Skeletal muscle satellite cell (primary cell): ENCODE results near the gene MRPL52.
"Not testable (repeated sequence)": the region's sequence is repeated elsewhere in the genome, so short reads cannot be mapped to it uniquely, and the experiment has no call there.

Source experiments
- H3K27me3 ChIP-seq: 2 replicates; pipeline ENCODE4 v1.7.0; 2013; ENCODE audit warnings: low read length; ENCODE audit not compliant: control insufficient read depth, insufficient read depth
- H3K36me3 ChIP-seq: 2 replicates; pipeline ENCODE4 v1.7.0; 2013; ENCODE audit warnings: mild to moderate bottlenecking, control low read depth, low read length; ENCODE audit not compliant: insufficient read depth
- H3K4me1 ChIP-seq: 2 replicates; pipeline ENCODE4 v1.7.0; 2013; ENCODE audit warnings: low read length; ENCODE audit not compliant: control insufficient read depth, insufficient read depth
- H3K4me2 ChIP-seq: 2 replicates; pipeline ENCODE4 v1.7.0; 2013; ENCODE audit warnings: mild to moderate bottlenecking, low read length
- H3K4me3 ChIP-seq: 2 replicates; pipeline ENCODE4 v1.7.0; 2013; ENCODE audit warnings: low read length
- H3K9ac ChIP-seq: 2 replicates; pipeline ENCODE4 v1.7.0; 2013; ENCODE audit warnings: mild to moderate bottlenecking, low read depth, low read length, moderate library complexity
- H3K9me3 ChIP-seq: replicated peaks from 2 replicates; pipeline ENCODE4 v1.7.0; 2013; ENCODE audit warnings: mild to moderate bottlenecking, control low read depth, low read length

MRPL52 gene

GRCh38 chr14:22797017-22797917, 32.4 kb upstream of the MRPL52 start:
- Histone ChIP-seq H3K36me3 (no peaks in the 10 kb centered on the region), H3K4me3 (no peak overlapping the region), H3K9me3 (no peaks in the 10 kb centered on the region), H3K4me2 (no peak overlapping the region), H3K9ac (no peak overlapping the region), H3K4me1 (no peaks in the 10 kb centered on the region), H3K27me3 (peaks cover 45% of the 10 kb centered on the region)

- Histone ChIP-seq H3K36me3 (no peaks in the 10 kb centered on the region), H3K9ac (no peak overlapping the region), H3K4me3 (no peak overlapping the region), H3K4me1 (no peaks in the 10 kb centered on the region), H3K27me3 (peaks cover 47% of the 10 kb centered on the region), H3K9me3 (no peaks in the 10 kb centered on the region), H3K4me2 (no peak overlapping the region)
These were observed 31.2 kb upstream of the MRPL52 start for GRCh38 chr14:22798528-22798927.

- no peak overlapping the region for H3K4me3 ChIP-seq
- H3K9me3 ChIP-seq = no peaks in the 10 kb centered on the region
- H3K27me3 ChIP-seq = peaks cover 40% of the 10 kb centered on the region
- H3K4me2 ChIP-seq = no peak overlapping the region
- H3K4me1 ChIP-seq = no peaks in the 10 kb centered on the region
- no peak overlapping the region for H3K9ac ChIP-seq
- H3K36me3 ChIP-seq = no peaks in the 10 kb centered on the region
These were observed 29.3 kb upstream of the MRPL52 start for GRCh38 chr14:22800346-22800745.

- H3K27me3 ChIP-seq = peaks cover 29% of the 10 kb centered on the region
- H3K9me3 ChIP-seq = no peaks in the 10 kb centered on the region
- H3K4me3 ChIP-seq = no peak overlapping the region
- H3K4me1 ChIP-seq = no peaks in the 10 kb centered on the region
- no peaks in the 10 kb centered on the region for H3K36me3 ChIP-seq
- no peak overlapping the region for H3K4me2 ChIP-seq
- H3K9ac ChIP-seq = no peak overlapping the region
These were observed 28.0 kb upstream of the MRPL52 start for GRCh38 chr14:22801716-22802115.

GRCh38 chr14:22802860-22803686, 26.6 kb upstream of the MRPL52 start:
- no peaks in the 10 kb centered on the region for H3K36me3 ChIP-seq
- H3K4me3 ChIP-seq = no peak overlapping the region
- H3K4me2 ChIP-seq = no peak overlapping the region
- no peaks in the 10 kb centered on the region for H3K9me3 ChIP-seq
- H3K9ac ChIP-seq = no peak overlapping the region
- H3K4me1 ChIP-seq = no peaks in the 10 kb centered on the region
- H3K27me3 ChIP-seq = peaks cover 19% of the 10 kb centered on the region

GRCh38 chr14:22803687-22803974, 26.1 kb upstream of the MRPL52 start:
- H3K4me1 ChIP-seq = no peaks in the 10 kb centered on the region
- H3K27me3 ChIP-seq = peaks cover 13% of the 10 kb centered on the region
- no peak overlapping the region for H3K4me2 ChIP-seq
- H3K9ac ChIP-seq = no peak overlapping the region
- H3K9me3 ChIP-seq = no peaks in the 10 kb centered on the region
- no peaks in the 10 kb centered on the region for H3K36me3 ChIP-seq
- no peak overlapping the region for H3K4me3 ChIP-seq

GRCh38 chr14:22805235-22805634, 24.5 kb upstream of the MRPL52 start:
- H3K9me3 ChIP-seq, H3K4me3 ChIP-seq, H3K27me3 ChIP-seq, H3K36me3 ChIP-seq, H3K9ac ChIP-seq, H3K4me1 ChIP-seq, H3K4me2 ChIP-seq: not testable (repeated sequence)

GRCh38 chr14:22807432-22808087, 22.1 kb upstream of the MRPL52 start:
- Histone ChIP-seq H3K9ac (no peak overlapping the region), H3K36me3 (no peaks in the 10 kb centered on the region), H3K27me3 (peaks cover 4% of the 10 kb centered on the region), H3K4me2 (no peak overlapping the region), H3K9me3 (no peaks in the 10 kb centered on the region), H3K4me3 (no peak overlapping the region), H3K4me1 (no peaks in the 10 kb centered on the region)

GRCh38 chr14:22808388-22809209, 21.1 kb upstream of the MRPL52 start:
- Histone ChIP-seq H3K36me3 (no peaks in the 10 kb centered on the region), H3K9ac (no peak overlapping the region), H3K4me3 (no peak overlapping the region), H3K9me3 (no peaks in the 10 kb centered on the region), H3K4me2 (no peak overlapping the region), H3K27me3 (peaks cover 1% of the 10 kb centered on the region), H3K4me1 (no peaks in the 10 kb centered on the region)

- Histone ChIP-seq H3K36me3 (no peaks in the 10 kb centered on the region), H3K4me3 (no peak overlapping the region), H3K9ac (no peak overlapping the region), H3K4me2 (no peak overlapping the region), H3K9me3 (no peaks in the 10 kb centered on the region), H3K4me1 (peaks cover 8% of the 10 kb centered on the region), H3K27me3 (no peaks in the 10 kb centered on the region)
These were observed 18.0 kb upstream of the MRPL52 start for GRCh38 chr14:22811722-22812121.

GRCh38 chr14:22812744-22813143, 16.9 kb upstream of the MRPL52 start:
- H3K4me1 ChIP-seq = peaks cover 8% of the 10 kb centered on the region
- no peaks in the 10 kb centered on the region for H3K27me3 ChIP-seq
- no peaks in the 10 kb centered on the region for H3K36me3 ChIP-seq
- no peak overlapping the region for H3K9ac ChIP-seq
- no peaks in the 10 kb centered on the region for H3K9me3 ChIP-seq
- H3K4me2 ChIP-seq = no peak overlapping the region
- H3K4me3 ChIP-seq = no peak overlapping the region
